ENCODE results near the gene ROR1. TPM values are rescaled to one million over a fixed set of nuclear protein-coding genes. Genes with fewer than 3 reads are reported as not detected.

The ROR1 gene
- total RNA-seq, 6 experiments from 2014 or later, result 0.04 to 0.58 (median 0.37) TPM

GRCh38 chr1:64050601-64051000 is 276.8 kb downstream of the ROR1 start:
- Histone ChIP-seq H3K4me1 (no peaks in the 10 kb centered on the region), H3K27ac (no peak overlapping the region), H3K27me3 (no peaks in the 10 kb centered on the region), H3K9me3 (no peaks in the 10 kb centered on the region), H3K36me3 (no peaks in the 10 kb centered on the region), H3K4me3 (no peak overlapping the region)
- intact Hi-C loops (cut with DNase I), result no loop called here
- TF ChIP-seq, protein P1, sequence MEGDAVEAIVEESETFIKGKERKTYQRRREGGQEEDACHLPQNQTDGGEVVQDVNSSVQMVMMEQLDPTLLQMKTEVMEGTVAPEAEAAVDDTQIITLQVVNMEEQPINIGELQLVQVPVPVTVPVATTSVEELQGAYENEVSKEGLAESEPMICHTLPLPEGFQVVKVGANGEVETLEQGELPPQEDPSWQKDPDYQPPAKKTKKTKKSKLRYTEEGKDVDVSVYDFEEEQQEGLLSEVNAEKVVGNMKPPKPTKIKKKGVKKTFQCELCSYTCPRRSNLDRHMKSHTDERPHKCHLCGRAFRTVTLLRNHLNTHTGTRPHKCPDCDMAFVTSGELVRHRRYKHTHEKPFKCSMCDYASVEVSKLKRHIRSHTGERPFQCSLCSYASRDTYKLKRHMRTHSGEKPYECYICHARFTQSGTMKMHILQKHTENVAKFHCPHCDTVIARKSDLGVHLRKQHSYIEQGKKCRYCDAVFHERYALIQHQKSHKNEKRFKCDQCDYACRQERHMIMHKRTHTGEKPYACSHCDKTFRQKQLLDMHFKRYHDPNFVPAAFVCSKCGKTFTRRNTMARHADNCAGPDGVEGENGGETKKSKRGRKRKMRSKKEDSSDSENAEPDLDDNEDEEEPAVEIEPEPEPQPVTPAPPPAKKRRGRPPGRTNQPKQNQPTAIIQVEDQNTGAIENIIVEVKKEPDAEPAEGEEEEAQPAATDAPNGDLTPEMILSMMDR (IDR thresholded peaks at IDR 0.05), result no peak
- no peak for TF ChIP-seq POLR2A (IDR thresholded peaks at IDR 0.05)
- no peak for DNase-seq
- WGBS (ENCODE audit: insufficient coverage, low coverage, low lambda C conversion rate, missing lambda C conversion rate), result 76% methylated on average over 2 of the region's 2 CpGs
- no peak for ATAC-seq

GRCh38 chr1:64051796-64052195 is 278.0 kb downstream of the ROR1 start:
- no peaks in the 10 kb centered on the region for H3K36me3 ChIP-seq
- H3K4me1 ChIP-seq, result no peaks in the 10 kb centered on the region
- no peaks in the 10 kb centered on the region for H3K27me3 ChIP-seq
- no peak overlapping the region for H3K4me3 ChIP-seq
- no peaks in the 10 kb centered on the region for H3K9me3 ChIP-seq
- TF ChIP-seq, protein P1 (IDR thresholded peaks at IDR 0.05), result no peak
- DNase-seq (no peak), ATAC-seq (no peak)
- intact Hi-C loops (cut with DNase I), result no loop called here
- no peak overlapping the region for H3K27ac ChIP-seq

DNA sequence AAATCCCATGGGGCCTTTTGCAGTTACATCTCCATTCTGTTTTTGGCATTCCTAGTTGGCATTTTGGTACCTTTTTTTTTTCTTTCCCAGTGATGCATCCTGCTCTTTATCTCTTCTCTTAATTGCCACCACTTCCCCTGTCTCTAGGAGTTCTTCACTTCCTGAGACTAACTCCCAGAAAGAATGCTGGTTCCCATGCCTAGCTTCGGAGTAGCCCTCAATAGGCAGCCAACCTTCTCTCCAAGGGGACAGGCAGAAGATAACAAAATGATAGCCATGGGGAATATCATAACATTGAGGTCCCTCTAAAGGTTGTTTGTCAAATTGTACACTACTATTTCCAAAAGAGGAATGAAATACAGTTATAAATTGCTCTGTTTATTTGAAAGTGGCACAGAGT is 279.0 kb downstream of the ROR1 start:
- Histone ChIP-seq H3K9me3 (no peaks in the 10 kb centered on the region), H3K4me3 (no peak overlapping the region), H3K4me1 (no peaks in the 10 kb centered on the region), H3K36me3 (no peaks in the 10 kb centered on the region), H3K27me3 (no peaks in the 10 kb centered on the region), H3K27ac (no peak overlapping the region)
- no peak for TF ChIP-seq POLR2A (IDR thresholded peaks at IDR 0.05)
- TF ChIP-seq, protein P1 (IDR thresholded peaks at IDR 0.05), result no peak
- 53% methylated on average over 1 of the region's 1 CpG for WGBS (ENCODE audit: insufficient coverage, low coverage, low lambda C conversion rate, missing lambda C conversion rate)
- ATAC-seq (no peak), DNase-seq (no peak)
- intact Hi-C loops (cut with DNase I), result no loop called here

- DNase-seq, result no peak
- Histone ChIP-seq H3K27ac (no peak overlapping the region), H3K36me3 (no peaks in the 10 kb centered on the region), H3K4me1 (no peaks in the 10 kb centered on the region), H3K9me3 (no peaks in the 10 kb centered on the region), H3K4me3 (no peak overlapping the region), H3K27me3 (no peaks in the 10 kb centered on the region)
- 78% methylated on average over 2 of the region's 2 CpGs for WGBS (ENCODE audit: insufficient coverage, low coverage, low lambda C conversion rate, missing lambda C conversion rate)
- TF ChIP-seq, protein P1 (IDR thresholded peaks at IDR 0.05), result no peak
- no peak for TF ChIP-seq POLR2A (IDR thresholded peaks at IDR 0.05)
- ATAC-seq, result no peak
- intact Hi-C loops (cut with DNase I), result no loop called here
These were observed 281.5 kb downstream of the ROR1 start for GRCh38 chr1:64055310-64055709.

GRCh38 chr1:64059556-64059955 is 285.7 kb downstream of the ROR1 start:
- H3K27me3 ChIP-seq, result no peaks in the 10 kb centered on the region
- H3K36me3 ChIP-seq, result no peaks in the 10 kb centered on the region
- ATAC-seq (no peak), DNase-seq (no peak)
- intact Hi-C loops (cut with DNase I), result no loop called here
- no peak overlapping the region for H3K4me3 ChIP-seq
- no peaks in the 10 kb centered on the region for H3K4me1 ChIP-seq
- no peaks in the 10 kb centered on the region for H3K9me3 ChIP-seq
- H3K27ac ChIP-seq, result no peak overlapping the region
- TF ChIP-seq POLR2A (IDR thresholded peaks at IDR 0.05), result no peak
- TF ChIP-seq, protein P1 (IDR thresholded peaks at IDR 0.05), result no peak
- 69% methylated on average over 4 of the region's 4 CpGs for WGBS (ENCODE audit: insufficient coverage, low coverage, low lambda C conversion rate, missing lambda C conversion rate)

Data from right lobe of liver (tissue), 6 donors.